Caki2 (cell line): Measurements from ENCODE around the gene CMPK1. TPM values are rescaled to one million over a fixed set of nuclear protein-coding genes. Genes with fewer than 3 reads are reported as not detected.
A peak's percentile ranks its signal among the peaks of the same experiment; 100 is the strongest.
"Not testable (repeated sequence)": the region's sequence is repeated elsewhere in the genome, so short reads cannot be mapped to it uniquely, and the experiment has no call there.

ENCODE experiments used
- DNase-seq: peaks from one replicate; pipeline ENCODE4 v3.0.0-alpha.2; 2015; ENCODE audit warnings: low read depth
- in situ Hi-C: cut with HindIII; loops from 2 replicates; pipeline ENCODE4 v1.10.0; 2016; ENCODE audit warnings: low sequenced_read_pairs, low pct_unique_long_range_greater_than_20kb, mixed read lengths
- total RNA-seq: library from RNA; depleted of rRNA; stranded (reverse); fragments of >200 nt; shearing (Covaris generic); gene quantifications from 2 replicates; pipeline ENCODE4 v1.2.3, GENCODE V29; 2014; ENCODE audit warnings: low replicate concordance

CMPK1 gene
- total RNA-seq, 1 experiment from 2014 or later = 96.6 TPM

DNA sequence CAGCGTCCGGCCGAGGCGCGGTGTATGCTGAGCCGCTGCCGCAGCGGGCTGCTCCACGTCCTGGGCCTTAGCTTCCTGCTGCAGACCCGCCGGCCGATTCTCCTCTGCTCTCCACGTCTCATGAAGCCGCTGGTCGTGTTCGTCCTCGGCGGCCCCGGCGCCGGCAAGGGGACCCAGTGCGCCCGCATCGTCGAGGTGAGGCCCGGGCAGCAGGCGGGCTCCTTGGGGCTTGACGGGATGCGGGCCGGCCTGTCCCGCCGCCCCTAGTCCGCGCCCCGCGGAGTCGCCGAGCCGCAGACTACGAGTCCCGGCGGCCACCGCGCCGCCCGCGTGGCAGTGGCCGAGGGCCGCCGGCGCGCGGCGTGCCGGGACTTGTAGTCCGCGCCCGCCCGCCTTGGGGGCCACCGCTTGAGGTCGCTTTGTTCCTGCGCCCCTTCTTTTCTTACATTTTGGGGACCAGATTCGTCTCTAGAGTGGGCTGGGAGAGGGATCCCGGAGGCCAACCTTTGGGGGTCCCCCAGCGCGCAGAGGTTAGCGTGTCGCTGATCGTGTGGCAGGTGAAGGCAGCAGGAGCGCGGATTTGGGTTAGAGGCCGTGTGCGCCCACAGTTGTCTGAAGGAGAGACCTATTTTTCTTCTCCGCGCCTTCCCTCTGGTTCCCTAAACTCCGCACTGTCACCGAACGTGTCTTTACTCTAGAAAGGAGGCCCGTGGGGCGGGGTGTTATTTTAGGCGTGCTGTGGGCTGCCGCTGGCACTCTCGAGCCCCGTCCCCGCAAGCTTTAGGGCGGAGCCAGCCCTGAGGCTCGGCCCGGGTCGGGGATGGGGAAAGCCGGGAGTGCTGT lies 553 bp downstream of the CMPK1 start:
- DNase-seq = peak; percentile 83
- in situ Hi-C loops = no loop called here

DNA sequence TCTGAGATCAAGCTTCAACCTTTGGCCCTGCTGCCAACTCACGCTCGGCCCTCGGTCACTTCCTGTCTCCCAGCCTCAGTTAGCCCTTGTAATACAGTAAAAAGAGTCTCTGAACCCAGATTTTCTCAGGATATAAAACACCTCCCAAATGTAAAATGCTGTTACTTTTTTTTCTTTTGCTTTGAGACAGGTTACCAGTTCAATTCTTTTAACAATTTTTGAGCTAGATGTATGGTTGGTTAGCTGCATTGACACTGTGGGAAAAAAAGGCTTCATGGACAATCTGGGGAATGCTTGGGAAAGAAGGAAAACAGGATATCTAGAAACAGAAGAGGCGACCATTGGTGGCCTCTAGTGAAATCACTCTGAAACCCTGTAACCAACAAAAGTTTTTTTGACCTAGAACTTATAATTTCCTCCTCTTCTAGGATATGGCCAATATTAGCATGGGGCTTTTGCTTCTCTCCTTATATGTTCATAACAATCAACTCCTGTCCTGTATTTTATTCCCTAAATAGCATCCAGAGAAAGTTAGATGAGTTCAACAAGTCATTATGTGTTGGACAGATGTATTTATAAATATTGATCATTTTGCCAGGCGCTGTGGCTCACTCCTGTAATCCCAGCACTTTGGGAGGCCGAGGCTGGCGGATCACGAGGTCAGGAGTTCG lies 1.3 kb downstream of the CMPK1 start:
- DNase-seq = no peak

DNA sequence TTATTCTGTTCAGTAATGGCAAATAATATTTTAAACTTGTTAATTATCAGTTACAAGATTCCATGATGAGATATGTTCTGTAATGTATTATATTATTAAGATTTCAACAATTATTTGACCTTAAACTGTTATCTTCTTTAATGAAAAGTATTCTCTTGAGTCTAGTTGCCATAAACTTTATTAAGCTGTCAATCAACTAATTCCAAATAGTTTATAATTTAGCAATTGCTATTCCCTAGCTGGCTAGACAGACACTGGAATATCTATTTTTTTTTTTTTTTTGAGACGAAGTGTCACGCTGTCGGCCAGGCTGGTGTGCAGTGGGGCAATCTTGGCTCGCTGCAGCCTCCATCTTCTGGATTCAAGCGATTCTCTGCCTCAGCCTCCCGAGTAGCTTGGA lies 3.8 kb downstream of the CMPK1 start:
- no peak for DNase-seq
- in situ Hi-C loops = no loop called here

More for the DNA sequence above, 1.3 kb downstream of the CMPK1 start:
- in situ Hi-C loops = no loop called here

DNA sequence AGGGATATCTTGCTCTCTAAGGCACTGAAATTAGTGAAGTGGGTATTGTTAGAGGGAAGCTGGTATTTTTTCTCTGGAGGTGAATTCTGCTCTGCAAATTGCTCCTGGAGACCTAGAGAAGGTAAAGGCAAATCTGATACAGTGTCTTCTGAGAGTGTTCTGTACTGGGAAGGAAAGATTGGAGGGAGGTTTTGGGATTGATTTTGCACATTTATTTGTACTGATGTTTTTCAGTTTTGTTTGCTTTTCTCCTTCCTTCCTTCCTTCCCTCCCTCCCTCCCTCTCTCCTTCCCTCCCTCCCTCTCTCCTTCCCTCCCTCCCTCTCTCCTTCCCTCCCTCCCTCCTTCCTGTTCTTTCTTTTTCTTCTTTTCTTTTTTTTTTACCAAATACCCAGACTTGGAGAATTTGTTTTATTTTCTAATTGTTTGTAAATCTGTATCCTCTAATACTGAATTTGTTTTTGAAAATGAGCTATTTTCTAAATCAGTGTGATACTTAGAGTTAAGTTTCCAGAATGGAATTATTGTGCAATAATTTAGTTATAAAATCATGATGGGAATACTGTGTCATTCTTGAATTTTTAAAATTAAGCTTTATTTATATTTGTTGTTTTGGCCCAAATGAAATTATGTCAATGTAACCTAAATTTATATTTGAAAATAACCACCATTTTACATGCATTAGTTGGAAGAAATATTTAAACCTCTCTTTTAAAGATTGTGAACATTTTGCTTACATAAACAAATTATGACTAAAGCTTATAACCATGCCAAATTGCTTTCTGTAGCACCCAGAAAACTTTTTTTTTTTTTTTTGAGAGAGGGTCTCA lies 4.9 kb downstream of the CMPK1 start:
- in situ Hi-C loops = no loop called here
- no peak for DNase-seq

DNA sequence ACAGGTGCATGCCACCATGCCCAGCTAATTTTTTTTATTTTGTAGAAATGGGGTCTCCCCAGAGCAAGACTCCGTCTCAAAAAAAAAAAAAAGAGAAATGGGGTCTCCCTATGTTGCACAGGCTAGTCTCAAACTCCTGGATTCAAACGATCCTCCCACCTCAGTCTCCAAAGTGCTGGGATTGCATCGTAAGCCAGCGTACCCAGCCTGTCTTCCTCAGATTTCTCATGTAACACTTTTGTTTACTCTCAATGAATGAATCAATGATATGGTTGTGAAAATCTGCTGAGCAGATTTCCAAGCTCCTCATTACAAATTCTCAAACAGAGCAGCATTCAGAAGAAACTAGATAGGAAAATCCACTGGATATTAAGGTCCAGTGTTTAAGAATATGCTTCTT lies 6.6 kb downstream of the CMPK1 start:
- DNase-seq = no peak
- in situ Hi-C loops = no loop called here

DNA sequence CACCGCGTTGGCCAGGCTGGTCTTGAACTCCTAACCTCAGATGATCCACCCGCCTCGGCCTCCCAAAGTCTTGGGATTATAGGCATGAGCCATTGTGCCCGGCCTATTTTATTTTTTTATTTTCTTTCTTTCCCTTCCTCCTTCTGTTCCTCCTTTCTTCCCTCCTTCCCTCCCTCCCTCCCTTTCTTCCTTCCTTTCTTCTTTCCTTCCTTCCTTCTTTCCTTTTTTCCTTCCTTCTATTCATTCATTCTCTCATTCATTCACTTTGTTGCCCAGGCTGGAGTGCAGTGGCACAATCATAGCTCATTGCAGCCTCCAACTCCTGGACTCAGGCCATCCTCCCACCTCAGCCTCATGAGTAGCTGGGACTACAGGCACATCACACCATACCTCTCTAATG lies 13.4 kb downstream of the CMPK1 start:
- DNase-seq, in situ Hi-C loops: not testable (repeated sequence)

DNA sequence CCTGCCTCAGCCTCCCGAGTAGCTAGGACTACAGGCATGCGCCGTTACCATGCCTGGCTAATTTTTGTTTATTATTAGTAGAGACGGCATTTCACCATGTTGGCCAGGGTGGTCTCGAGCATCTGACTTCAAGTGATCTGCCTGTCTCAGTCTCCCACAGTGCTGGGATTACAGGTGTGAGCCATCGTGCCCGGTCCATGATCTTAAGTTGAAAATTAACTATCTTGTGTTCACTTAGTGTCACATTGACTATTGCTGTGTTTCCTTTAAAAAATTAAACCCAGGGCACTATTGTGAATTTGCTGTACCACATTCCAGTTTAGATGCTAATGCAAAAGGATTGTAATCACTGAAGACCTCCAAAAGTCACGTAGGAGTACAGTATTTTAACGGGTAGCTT lies 14.1 kb downstream of the CMPK1 start:
- peak; percentile 51 for DNase-seq
- in situ Hi-C loops = no loop called here

DNA sequence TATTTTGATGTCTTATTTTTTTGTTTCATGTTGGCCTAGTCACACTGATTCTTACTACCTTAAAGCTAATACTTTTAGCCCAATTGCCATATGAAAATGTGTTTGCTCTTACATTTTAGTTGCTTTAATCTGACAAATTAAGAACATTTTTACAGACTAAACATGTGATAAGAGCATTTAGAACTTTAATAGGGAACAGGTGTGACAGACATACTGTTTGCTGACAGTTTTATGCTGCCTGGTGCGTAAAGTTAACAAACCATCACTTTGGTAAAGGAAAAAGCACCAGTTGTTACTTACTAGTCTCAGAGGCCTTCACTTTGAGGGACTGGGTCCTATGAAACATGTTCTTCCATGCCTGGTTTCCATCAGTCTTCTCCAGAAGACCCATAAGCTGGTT lies 14.7 kb downstream of the CMPK1 start:
- in situ Hi-C loops = no loop called here
- no peak for DNase-seq

DNA sequence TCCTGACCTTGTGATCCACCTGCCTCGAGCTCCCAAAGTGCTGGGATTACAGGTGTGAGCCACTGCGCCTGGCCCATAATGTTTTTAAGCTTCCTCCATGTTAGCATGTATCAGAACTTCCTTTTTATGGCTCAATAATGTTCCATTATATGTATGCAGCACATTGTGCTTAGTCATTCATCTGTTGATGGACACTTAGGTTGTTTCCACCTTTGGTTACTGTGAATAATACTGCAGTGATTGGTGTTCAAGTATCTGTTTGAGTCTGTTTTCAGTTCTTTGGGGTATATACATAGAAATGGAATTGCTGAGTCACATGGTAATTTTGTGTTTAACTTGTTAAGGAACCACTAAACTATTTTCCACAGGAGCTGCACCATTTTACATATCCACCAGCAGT lies 17.7 kb downstream of the CMPK1 start:
- in situ Hi-C loops = no loop called here
- DNase-seq = peak; percentile 37

DNA sequence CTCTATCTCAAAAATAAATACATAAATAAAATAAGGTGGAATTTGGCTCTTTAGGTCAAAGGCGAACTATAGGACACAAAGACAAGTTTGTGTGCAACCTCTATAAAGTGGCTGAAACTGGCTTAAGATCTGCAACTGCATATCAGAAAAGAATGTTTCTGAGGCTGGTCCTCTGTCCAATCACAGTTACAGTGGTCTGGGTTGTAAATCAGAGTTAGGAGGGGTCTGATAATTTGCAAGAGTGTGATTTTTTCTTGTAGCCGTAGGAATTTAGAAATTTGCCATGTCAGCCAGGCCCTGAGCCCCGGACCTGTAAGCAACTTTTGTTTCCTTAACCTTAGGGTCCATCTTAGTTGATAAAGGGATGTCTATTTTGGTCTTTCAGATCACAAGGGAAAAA lies 27.8 kb downstream of the CMPK1 start:
- no peak for DNase-seq
- in situ Hi-C loops = no loop called here

DNA sequence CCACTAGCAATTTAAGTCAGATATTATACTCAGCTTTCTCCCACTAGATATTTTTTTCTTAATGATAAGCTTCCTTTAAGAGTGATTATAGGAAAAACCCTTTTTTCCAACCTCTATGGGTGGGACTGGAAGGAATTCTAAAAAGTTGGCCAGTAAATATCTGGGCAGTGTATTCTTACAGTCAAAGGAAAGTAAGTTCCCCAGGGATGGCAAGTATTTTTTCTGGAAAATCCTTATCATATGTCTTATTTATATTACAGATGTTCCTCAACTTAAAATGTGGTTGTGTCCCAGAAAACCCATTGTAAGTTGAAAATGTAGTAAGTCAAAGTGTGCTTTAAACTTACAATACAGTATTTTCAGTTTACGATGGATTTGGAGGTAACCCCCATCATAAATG lies 29.2 kb downstream of the CMPK1 start:
- in situ Hi-C loops = no loop called here
- no peak for DNase-seq

DNA sequence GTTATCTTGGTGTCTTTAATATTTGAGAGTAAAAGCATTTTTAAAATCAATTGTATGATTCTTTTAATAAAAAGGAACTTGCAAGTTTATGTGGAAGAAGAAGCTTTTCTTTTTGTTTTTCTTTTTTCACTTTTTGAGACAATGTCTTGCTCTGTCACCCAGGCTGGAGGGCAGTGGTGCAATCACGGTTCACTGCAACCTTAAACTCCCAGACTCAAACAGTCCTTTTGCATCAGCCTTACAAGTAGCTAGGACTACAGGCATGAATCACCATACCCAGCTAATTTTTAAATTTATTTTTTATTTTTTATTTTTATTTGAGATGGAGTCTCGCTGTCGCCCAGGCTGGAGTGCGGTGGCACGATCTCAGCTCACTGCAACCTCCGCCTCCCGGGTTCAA lies 34.1 kb downstream of the CMPK1 start:
- DNase-seq = no peak
- in situ Hi-C loops = no loop called here

DNA sequence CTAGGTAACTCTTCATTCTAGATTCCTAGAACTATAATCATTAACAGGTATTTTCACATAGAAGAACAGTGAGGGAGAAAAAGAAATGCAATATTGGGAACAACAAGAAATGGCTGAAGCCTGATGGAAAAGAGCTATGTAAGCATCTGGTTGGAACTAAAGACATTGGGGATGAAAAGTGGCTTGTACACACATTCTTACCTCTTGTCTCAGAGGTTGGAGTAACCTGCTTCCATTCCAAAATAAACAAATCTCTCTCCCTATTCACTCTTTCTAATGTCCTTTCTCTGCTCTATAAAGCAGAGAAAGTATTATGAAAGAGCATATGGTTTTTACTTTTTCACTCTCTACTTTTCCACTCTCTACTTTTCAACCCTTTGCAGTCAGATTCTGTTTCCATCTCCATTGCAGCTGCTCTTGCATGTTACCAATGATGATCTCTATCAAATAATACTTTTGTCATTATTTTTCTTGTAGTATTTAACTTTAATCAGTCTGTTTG lies 37.5 kb downstream of the CMPK1 start:
- DNase-seq = no peak
- in situ Hi-C loops = no loop called here

DNA sequence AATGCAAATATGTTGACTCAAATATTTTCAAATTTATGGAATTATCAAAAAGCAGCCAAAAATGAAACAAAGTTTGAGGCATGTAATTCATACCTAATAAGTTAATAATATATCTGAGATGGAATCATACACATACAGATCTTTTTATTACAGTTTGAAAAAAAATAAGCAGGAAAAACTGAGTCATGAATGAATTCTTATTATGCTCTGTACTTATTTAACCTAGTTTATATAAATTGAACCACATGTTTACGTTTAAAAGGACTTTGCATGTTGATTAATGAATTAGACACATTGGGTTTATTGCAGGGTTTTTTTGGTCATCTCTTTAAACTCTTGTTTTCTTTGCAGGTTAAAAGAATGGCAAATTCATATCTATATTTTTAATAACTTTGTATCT lies 40.9 kb downstream of the CMPK1 start:
- in situ Hi-C loops = no loop called here
- DNase-seq = no peak

DNA sequence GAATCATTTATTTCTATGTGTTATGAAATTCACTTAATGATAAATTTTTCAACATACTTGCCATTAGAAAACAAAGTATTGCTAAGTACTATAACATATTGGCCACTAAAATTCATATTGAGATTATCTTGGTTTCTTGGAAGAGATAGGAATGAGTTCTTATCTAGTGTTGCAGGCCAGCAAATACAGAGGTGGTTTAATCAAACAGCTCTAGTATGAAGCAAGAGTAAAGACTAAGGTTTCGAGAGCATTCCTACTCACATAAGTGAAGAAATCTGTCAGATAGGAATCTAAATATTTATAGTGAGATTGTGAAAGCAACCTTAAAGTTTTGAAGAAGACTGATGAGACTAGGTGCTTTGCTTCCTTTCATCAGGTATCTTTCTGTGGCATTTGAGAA lies 44.6 kb downstream of the CMPK1 start:
- no peak for DNase-seq
- in situ Hi-C loops = no loop called here

DNA sequence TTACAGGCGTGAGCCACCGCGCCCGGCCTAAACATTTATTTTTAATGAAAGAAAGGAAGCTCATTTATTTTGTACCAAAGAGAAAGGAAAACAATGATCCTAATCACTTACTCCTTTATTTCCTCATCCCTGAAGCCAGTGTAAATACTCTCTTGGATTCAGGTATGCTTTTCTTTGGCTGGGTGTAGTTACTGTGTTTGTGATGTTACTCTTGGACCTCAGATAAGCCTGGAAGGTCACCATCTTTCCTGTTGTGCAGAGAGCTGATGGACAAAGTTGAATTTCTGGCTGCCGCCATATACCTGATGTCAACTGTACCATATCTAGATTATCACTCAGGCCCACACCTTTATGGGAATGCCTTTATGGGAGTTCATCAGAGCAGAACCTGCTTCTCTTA lies 47.1 kb downstream of the CMPK1 start:
- in situ Hi-C loops = no loop called here

DNA sequence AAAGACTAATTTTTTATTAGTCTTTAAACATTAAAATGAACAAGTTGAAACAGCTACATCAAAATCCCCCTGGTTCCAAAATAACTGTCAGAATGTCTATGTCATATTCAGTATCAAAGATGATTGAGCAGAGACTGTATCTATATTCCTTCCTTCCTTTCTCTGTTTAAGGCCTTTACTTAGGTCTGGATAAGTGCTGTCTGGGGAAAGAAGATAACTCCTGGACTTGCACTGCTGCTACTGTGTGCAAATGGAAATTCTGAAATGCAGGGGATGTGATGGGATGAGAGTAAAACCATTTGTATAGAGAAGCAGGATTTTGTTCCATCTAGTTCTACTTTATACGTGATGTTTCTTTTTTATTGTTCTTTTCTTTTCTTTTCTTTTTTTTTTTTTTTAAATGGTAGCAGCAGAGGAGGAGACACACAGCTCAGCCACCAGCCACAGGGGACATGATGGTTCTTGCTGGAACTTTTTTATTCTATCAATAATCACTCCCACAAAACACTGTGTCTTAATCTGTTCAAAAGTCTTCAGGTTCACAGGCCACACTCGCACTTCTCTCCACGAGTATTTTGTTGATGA lies 48.9 kb downstream of the CMPK1 start:
- no peak for DNase-seq
- in situ Hi-C loops = no loop called here

More for the DNA sequence above, 47.1 kb downstream of the CMPK1 start:
- no peak for DNase-seq

DNA sequence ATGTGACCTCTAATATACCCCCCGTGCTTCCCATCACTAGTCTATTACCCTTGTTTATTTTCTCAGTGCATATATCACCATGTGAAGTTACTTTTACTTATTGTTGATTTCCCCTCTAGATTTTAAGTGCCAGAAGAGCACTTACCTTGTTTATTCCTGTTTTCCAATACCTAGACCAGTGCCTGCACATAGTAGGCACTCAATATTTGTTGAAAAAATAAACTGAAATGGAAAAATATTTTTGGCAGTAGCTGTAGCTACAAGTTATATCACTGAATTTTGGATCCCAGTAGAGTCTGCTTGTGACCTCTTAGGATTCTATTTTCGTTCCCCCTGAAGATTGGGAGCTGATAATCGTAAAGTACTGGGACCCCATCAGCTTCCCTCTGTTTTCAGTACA lies 50.5 kb downstream of the CMPK1 start:
- in situ Hi-C loops = no loop called here
- DNase-seq = no peak
